ENCODE results near the gene ABI1.

Gene ABI1

DNA sequence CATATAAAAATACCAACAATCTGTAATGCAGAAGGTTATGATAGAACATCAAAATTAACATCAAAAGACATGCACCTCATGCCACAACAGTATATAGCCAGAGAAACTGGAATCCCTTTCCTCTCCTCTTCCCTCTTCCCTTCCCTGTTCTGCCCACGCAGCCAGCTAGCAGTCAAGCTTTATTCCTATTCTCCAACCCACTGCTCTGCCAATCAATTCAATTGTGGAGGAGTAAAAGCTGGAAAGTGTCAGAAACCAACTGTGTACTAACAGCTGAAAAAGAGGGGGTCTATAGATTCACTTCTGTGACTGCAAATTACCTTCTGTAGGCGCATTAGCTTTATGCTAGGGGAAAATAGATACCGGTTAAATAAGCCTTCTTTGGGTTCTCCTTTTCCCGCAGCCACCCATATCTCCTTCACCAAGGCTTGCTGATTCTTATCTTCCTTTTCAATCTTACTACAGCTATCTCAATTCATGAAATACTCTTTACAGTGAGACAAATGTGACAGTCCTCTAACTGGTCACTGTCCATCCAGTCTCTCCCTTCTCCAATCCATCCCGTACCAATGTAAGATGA, 16.3 kb downstream of the ABI1 start:
- no peak for DNase-seq

DNA sequence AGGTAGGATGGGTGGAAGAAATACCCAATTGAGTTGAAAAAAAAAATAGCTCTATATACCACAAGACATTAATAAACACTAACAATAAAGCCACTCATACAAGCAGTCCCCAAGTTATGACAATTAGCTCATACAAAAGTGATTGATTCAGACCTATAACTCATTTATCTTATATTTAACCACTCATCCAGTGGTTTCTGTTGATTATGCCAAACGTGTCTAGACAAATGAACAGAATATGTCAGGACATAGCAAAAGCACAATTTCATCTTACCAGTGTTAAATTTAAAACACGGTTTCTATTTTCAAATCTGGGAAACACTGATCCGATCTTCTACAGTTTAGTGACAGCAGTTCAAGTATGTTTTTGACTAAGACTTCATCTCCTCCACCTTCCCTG, 17.0 kb downstream of the ABI1 start:
- no peak for DNase-seq

DNA sequence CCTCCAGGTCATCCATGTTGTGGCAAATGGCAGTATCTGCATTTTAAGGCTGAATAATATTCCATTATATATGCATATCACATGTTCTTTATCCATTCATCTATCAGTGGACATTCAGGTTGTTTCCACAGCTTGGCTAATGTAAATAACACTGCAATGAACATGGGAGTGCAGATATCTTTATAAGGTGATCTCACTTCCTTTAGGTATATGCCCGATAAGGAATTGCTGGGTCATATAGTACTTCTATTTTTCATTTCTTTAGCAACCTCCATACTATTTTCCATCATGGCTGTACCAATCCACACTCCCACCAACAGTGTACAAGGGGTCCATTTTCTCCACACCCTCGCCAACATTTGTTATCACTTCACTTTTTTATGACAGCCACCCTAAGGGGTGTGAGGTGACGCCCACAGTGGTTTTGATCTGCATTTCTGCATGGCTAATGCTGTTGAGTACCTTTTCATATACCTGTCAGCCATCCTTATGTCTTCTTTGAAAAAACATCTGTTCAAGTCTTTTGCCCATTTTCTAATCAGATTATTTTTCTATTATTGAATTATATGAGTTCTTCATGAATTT, 18.9 kb downstream of the ABI1 start:
- DNase-seq = no peak

- DNase-seq = no peak
Measured at GRCh38 chr10:26840938-26841732, 19.6 kb downstream of the ABI1 start.

GRCh38 chr10:26839966-26840627, 20.7 kb downstream of the ABI1 start:
- DNase-seq = no peak

GRCh38 chr10:26837139-26837538, 23.6 kb downstream of the ABI1 start:
- DNase-seq = no peak

DNA sequence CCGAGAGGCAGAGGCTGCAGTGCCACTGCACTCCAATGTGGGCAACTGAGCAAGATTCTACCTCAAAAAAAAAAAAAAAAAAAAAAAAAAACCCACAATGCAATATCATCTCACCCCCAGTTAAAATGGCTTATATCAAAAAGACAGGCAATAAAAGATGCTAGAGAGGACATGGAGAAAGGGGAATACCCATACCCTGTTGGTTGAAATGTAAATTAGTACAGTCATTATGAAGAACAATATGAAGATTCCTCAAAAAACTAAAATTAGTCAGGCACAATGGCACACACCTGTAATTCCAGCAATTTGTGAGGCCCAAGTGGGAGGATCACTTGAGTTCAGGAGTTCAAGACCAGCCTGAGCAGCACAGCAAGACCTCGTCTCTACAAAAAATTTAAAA, 25.7 kb downstream of the ABI1 start:
- no peak for DNase-seq

DNA sequence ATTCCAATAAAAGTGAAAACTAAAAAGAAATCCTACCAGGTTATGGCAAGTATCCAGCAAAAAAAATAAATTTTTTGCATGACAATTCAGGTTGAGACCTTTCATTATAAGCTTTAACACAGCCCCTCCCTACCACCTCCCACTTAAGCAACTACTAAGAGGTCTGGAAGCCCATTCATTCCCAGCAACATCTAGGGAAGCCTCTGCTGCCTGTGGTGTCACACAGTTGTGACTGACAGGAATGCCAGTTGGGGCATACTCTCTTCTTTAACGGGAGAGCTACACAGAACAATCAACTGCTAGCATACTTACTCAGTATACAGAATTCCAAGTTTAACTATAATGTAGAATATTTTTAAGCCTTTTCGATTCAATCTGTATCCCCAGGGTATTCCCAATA, 27.8 kb downstream of the ABI1 start:
- no peak for DNase-seq

DNA sequence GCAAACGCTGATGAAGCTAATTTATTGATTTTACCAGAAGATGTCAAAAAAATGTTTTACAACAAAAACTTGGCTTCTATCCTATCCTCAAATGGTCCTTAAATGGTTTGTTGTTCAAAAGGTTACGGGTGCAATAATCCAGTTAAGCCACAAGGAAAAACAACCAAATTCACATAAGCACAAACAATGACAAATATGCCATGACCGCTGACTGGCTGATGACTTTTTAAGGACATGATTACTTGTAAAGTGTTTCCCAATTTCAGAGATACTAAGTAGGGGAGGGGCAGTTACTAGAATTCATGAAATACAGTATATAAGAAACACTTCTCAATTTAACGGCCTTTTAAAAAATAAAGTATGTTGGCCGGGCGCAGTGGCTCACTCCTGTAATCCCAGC, 28.8 kb downstream of the ABI1 start:
- DNase-seq = no peak

- no peak for DNase-seq
Measured at GRCh38 chr10:26829810-26830515, 30.8 kb downstream of the ABI1 start.

DNA sequence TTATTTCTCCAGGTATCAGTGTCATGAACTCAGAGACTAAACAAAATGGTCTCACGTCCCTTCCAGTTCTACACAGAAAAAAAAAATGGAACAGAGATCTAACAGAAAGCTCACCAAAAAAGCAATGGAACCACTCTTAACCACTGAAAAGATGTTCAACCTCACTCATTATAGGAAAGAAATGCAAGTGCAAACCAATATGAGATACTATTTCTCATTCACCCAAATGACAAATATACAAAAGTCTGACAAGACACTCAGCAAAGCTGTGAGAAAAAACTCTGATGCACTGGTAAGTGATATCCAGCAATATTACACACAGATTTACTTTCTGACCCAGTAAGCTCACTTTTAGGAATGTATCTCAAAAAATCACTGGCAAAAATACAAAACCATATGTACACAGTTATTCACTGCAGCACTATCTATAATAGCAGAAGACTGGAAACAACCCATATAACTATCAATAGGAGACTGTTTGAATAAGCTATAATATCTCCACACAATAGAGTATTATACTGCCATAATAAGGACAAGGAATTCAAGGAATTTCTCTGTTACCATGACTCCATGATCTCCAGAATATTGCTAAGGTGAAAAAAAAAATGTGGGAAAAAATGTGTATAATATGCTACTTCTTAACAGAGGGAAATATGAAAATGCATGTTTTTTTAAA, 36.6 kb downstream of the ABI1 start:
- no peak for DNase-seq

- no peak for DNase-seq
Measured at GRCh38 chr10:26821699-26822570, 38.8 kb downstream of the ABI1 start.

DNA sequence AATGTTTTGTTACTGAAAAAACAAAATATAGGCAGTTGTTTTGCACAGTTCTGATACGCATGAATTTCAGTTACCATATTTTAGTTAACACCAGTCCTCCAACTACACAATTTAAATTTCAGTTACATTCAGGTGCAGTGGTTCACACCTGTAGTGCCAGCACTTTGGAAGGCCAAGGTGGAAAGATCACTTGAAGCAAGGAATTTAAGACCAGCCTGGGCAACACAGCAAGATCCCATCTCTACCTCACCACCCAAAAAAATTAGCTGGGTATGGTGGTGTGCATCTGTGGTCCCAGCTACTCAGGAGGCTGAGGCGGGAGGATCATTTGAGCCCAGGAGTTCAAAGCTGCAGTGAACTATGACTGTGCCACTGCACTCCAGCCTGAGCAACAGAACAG, 45.3 kb downstream of the ABI1 start:
- no peak for DNase-seq

GRCh38 chr10:26810435-26811026, 50.2 kb downstream of the ABI1 start:
- no peak for DNase-seq

- DNase-seq = no peak
Measured at GRCh38 chr10:26809973-26810372, 50.8 kb downstream of the ABI1 start.

DNA sequence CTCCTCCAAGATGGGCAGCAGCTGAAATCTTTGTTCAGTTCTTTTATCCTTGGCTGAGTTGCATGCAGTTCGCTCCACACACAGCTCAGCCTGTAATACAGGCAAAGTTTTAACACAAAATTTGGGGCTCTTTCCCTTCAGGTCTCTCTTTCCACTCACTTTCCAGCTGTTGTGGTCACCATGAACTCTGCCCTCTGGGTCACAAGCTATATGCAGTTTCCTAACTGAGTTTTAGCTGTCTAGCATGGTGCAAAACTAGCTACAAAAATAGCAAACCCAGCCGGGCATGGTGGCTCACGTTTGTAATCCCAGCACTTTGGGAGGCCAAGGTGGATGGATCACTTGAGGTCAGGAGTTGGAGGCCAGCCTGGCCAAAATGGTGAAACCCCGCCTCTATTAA, 53.2 kb downstream of the ABI1 start:
- DNase-seq = no peak

DNA sequence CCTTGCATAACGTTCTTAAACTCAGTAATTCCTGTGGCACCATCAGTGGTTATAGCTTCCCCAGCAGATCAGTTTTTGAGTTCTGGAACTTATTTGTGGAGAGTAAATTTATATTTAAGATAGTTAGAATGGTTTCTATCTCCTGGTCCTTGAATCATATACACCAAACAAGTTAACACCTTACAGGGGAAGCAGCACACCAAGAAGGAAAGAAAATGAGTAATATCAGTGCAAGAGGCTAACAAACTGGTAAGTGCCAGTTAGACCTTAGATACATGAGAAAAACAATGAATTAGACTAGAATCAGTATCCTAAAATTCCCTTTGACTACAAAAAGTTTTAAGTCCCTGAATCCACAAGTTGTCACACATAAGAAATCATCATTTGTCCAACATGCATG, 54.2 kb downstream of the ABI1 start:
- no peak for DNase-seq

GRCh38 chr10:26805567-26806245, 55.1 kb downstream of the ABI1 start:
- DNase-seq = no peak

GRCh38 chr10:26804418-26805393, 56.1 kb downstream of the ABI1 start:
- DNase-seq = no peak

Measured in activated CD4-positive, CD25-positive, alpha-beta regulatory T cell (primary cell).